Activated CD4-positive, alpha-beta memory T cell treated with anti-CD3 and anti-CD28 coated beads for 36 hours (primary cell): ENCODE data around the gene SLC10A1. TPM values are rescaled to one million over a fixed set of nuclear protein-coding genes. Genes with fewer than 3 reads are reported as not detected.
"Not testable (repeated sequence)": the region's sequence is repeated elsewhere in the genome, so short reads cannot be mapped to it uniquely, and the experiment has no call there.

Source experiments
- CTCF ChIA-PET: fragments of 350-600 bp; sonication (Branson Sonifier 250); formaldehyde crosslinking; loops from one replicate; lab custom pipeline; 2021; ENCODE audit warnings: antibody characterized with exemption, inconsistent platforms; lab: Charles Lee
- POLR2A ChIA-PET: fragments of 350-600 bp; sonication (Branson Sonifier 250); formaldehyde crosslinking; loops from one replicate; lab custom pipeline; 2021; ENCODE audit warnings: antibody characterized with exemption; lab: Charles Lee
- DNase-seq: peaks from one replicate; pipeline ENCODE4 v3.0.0-alpha.2; 2020
- H3K27ac Mint-ChIP-seq: one replicate; pipeline ENCODE4 v1.8.0; 2021; ENCODE audit warnings: mixed read lengths
- H3K27me3 Mint-ChIP-seq: one replicate; pipeline ENCODE4 v1.8.0; 2021; ENCODE audit warnings: mixed read lengths
- H3K36me3 Mint-ChIP-seq: one replicate; pipeline ENCODE4 v1.8.0; 2021; ENCODE audit warnings: mixed read lengths
- H3K4me1 Mint-ChIP-seq: one replicate; pipeline ENCODE4 v1.8.0; 2021; ENCODE audit warnings: low read depth, mixed read lengths
- H3K4me3 Mint-ChIP-seq: one replicate; pipeline ENCODE4 v1.8.0; 2021; ENCODE audit warnings: mild to moderate bottlenecking, mixed read lengths
- H3K9me3 Mint-ChIP-seq: one replicate; pipeline ENCODE4 v1.8.0; 2021; ENCODE audit warnings: mixed read lengths
- intact Hi-C: fragments of 100-400 bp; cut with micrococcal nuclease; formaldehyde crosslinking; loops from one replicate; pipeline ENCODE4 v1.15.1; 2023
- total RNA-seq, 2 experiments: library from RNA; stranded (reverse); gene quantifications; one replicate each; pipeline ENCODE4 v1.2.3, GENCODE V29; 2021

Gene SLC10A1
- total RNA-seq, 2 experiments from 2014 or later: not detected

DNA sequence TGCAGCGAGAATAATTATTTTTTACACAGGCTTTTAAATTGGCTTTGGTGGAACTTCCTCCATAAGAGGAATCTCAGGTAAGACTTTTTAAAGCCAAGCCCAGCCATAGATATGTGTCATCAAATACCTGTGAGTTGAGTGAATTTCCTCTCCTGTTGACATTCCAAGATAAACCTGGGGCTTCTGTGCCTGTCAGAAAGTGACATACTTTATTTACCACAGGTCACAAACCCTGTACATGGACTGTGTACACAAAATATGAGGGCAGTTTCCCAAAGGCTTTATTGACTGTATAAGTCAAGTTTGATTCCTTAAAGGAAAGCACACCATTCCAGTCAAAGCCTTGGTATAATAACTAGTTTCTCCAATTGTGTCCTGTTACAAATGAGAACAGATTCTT is 56.0 kb downstream of the SLC10A1 start:
- H3K27ac Mint-ChIP-seq: no peak overlapping the region
- H3K36me3 Mint-ChIP-seq: peaks cover 3% of the 10 kb centered on the region
- no peak overlapping the region for H3K4me3 Mint-ChIP-seq
- peaks cover 2% of the 10 kb centered on the region for H3K4me1 Mint-ChIP-seq
- CTCF ChIA-PET: interaction anchor here (2.0 kb wide), 1 partner anchor 14 kb away, joined by 8 read pairs; no protein-coding TSS in a partner anchor
- POLR2A ChIA-PET: no interaction called here
- no peak for DNase-seq
- intact Hi-C loops: no loop called here
- no peaks in the 10 kb centered on the region for H3K27me3 Mint-ChIP-seq
- peaks cover 6% of the 10 kb centered on the region for H3K9me3 Mint-ChIP-seq

DNA sequence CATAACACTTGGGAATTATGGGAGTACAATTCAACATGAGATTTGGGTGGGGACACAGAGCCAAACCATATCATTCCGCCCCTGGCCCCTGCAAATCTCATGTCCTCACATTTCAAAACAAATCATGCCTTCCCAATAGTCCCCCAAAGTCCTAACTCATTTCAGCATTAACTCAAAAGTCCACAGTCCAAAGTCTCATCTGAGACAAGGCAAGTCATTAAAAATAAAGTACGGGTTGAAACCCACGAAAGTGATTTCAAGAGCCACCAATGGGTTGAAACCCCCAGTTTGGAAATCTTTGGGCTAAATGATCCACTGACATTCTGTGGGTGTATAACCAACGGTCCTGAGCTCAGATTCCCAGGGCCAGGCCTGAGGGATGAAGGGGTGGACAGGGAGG is 60.6 kb downstream of the SLC10A1 start:
- H3K27me3 Mint-ChIP-seq, DNase-seq, H3K9me3 Mint-ChIP-seq, H3K36me3 Mint-ChIP-seq, POLR2A ChIA-PET, intact Hi-C loops, H3K4me1 Mint-ChIP-seq, H3K4me3 Mint-ChIP-seq, H3K27ac Mint-ChIP-seq: not testable (repeated sequence)
- CTCF ChIA-PET: interaction anchor here (1.4 kb wide), 1 partner anchor 10 kb away, joined by 4 read pairs; no protein-coding TSS in a partner anchor

DNA sequence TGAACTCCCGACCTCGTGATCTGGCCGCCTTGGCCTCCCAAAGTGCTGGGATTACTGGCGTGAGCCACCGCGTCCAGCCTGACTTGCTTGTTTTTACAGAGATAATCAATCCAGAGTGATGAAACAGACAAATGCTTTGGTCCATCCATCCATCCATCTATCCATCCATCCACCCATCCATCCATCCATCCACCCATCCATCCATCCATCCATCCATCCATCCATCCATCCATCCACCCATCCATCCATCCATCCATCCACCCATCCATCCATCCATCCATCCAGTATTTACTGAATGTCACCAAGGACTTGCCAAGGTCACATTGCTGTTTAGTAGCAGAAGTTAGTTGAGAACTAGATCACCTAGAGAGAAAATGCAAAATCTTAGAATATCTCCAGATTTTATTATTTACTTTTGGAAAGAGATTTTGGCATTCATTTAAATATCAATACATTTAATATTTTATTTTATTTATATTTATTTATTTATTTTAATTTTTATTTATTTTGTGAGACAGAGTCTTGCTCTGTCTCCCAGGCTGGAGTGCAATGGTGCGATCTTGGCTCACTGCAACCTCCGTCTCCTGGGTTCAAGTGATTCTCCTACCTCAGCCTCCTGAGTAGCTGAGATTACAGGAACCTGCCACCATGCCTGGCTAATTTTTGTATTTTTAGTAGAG is 65.0 kb downstream of the SLC10A1 start:
- POLR2A ChIA-PET, DNase-seq, H3K27me3 Mint-ChIP-seq, H3K36me3 Mint-ChIP-seq, H3K4me3 Mint-ChIP-seq, H3K9me3 Mint-ChIP-seq, H3K4me1 Mint-ChIP-seq, H3K27ac Mint-ChIP-seq: not testable (repeated sequence)
- CTCF ChIA-PET: interaction anchor here (1.2 kb wide), 1 partner anchor 12 kb away, joined by 3 read pairs; no protein-coding TSS in a partner anchor
- intact Hi-C loops: loop anchor here (5.0 kb wide), 1 partner anchor 295 kb away; no protein-coding TSS in a partner anchor

DNA sequence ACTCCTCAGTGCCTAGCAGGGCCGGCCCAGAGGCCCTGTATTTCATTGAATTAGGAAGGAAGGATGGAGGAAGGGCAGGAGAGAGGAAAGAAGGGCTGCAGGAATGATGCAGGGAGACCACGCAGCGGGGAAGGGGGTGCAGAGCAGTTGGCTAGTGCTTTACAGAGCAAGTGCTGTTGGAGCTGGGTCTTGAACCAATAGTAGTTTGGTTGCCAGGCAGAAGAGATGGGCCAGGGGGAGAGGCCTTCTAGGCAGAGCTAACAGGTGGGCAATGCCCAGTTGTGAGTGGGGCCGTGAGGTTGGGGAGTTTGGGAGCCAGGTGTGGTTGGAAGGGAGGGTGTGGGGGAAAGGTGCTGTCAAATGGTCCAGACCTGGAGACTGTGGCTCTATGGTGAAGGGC is 69.2 kb downstream of the SLC10A1 start:
- intact Hi-C loops: loop anchor here (1.0 kb wide), 2 partner anchors 125 to 143 kb away; no protein-coding TSS in a partner anchor
- ChIA-PET CTCF (interaction anchor here (0.7 to 7.8 kb wide), 15 partner anchors 14 to 155 kb away, joined by 3 to 97 read pairs (median 7); no protein-coding TSS in a partner anchor), POLR2A (no interaction called here)
- H3K27ac Mint-ChIP-seq: no peak overlapping the region
- no peaks in the 10 kb centered on the region for H3K27me3 Mint-ChIP-seq
- DNase-seq: no peak
- H3K36me3 Mint-ChIP-seq: no peaks in the 10 kb centered on the region
- H3K4me3 Mint-ChIP-seq: no peak overlapping the region
- no peaks in the 10 kb centered on the region for H3K9me3 Mint-ChIP-seq
- H3K4me1 Mint-ChIP-seq: peaks cover 15% of the 10 kb centered on the region

DNA sequence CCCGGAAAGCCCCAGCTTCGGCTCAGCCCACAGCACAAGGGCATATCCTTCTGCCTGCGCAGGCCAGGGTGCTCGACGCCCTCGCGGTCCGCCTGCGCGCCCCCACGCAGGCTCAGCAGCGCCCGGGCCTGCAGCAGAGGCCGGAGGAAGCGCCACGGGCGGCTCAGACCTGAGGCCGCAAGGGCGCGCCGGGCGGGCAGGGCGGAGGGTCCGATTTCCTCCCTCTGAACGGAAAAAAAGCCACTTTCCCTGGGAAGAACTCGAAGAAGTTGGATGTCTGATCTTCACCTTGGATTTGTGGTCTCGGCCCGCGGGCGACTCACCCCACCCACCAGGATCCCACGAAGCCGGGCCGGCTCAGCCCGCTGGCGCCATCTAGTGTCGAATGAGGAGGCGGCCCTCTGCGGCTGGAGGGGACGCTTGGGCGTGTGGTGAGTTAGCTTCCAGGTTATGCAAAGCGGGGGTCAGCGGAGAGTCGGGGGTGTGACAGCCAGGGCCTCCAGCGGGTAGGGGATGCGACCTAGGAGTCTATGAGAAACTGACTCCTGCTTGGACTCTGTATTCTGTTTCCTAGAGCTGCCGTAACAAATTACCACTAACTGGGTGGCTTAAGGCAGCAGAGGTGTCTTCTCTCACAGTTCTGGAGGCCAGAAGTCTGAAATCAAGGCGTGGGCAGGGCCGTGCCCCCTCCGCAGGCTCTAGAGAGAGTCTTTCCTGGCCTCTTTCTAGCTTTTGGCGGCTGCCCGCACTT is 70.1 kb downstream of the SLC10A1 start:
- ChIA-PET POLR2A (no interaction called here), CTCF (interaction anchor here (0.6 to 7.8 kb wide), 41 partner anchors 9 to 178 kb away, joined by 3 to 97 read pairs (median 4); partner anchors contain the start of genes CCDC177, SRSF5 and SUSD6)
- no peaks in the 10 kb centered on the region for H3K36me3 Mint-ChIP-seq
- H3K27me3 Mint-ChIP-seq: no peaks in the 10 kb centered on the region
- H3K4me3 Mint-ChIP-seq: peak overlapping the region; percentile 60
- intact Hi-C loops: loop anchor here (1.0 kb wide), 2 partner anchors 124 to 142 kb away; no protein-coding TSS in a partner anchor
- no peak overlapping the region for H3K27ac Mint-ChIP-seq
- DNase-seq: peak; percentile 88
- peaks cover 15% of the 10 kb centered on the region for H3K4me1 Mint-ChIP-seq
- H3K9me3 Mint-ChIP-seq: no peaks in the 10 kb centered on the region

Other genes starting within 250 kb of the SLC10A1 start
- gene CCDC177, start 222.4 kb downstream of the SLC10A1 start, total RNA-seq: not detected
- 10 to 100 TPM; 69.9 to 72.2 TPM for gene SUSD6, start 185.6 kb downstream of the SLC10A1 start, total RNA-seq
- 100 to 1,000 TPM; 289 to 303 TPM for gene SRSF5, start 30.1 kb downstream of the SLC10A1 start, total RNA-seq
- not detected for gene SMOC1, start 82.2 kb upstream of the SLC10A1 start, total RNA-seq